Duodenal mucosa (tissue), 2 donors: ENCODE results near the gene AP2A2.

ENCODE experiments used
- H3K27ac ChIP-seq: one replicate; pipeline ENCODE4 v1.7.0; 2013; ENCODE audit warnings: low read depth, low read length
- H3K27me3 ChIP-seq, 2 donors: one replicate each; pipeline ENCODE4 v1.7.0; 2013; ENCODE audit warnings: low read length in 2 of 2, control low read depth in 1 of 2; ENCODE audit not compliant: insufficient read depth in 2 of 2, control insufficient read depth in 1 of 2
- H3K36me3 ChIP-seq, 2 donors: one replicate each; pipeline ENCODE4 v1.7.0; 2013; ENCODE audit warnings: low read length in 2 of 2, control low read depth in 1 of 2; ENCODE audit not compliant: insufficient read depth in 2 of 2, control insufficient read depth in 1 of 2
- H3K4me1 ChIP-seq, 2 donors: one replicate each; pipeline ENCODE4 v1.7.0; 2013; ENCODE audit warnings: low read length in 2 of 2, control low read depth in 1 of 2; ENCODE audit not compliant: insufficient read depth in 2 of 2, control insufficient read depth in 1 of 2
- H3K4me3 ChIP-seq, 2 donors: one replicate each; pipeline ENCODE4 v1.7.0; 2013; ENCODE audit warnings: low read length in 2 of 2, low read depth in 1 of 2
- H3K9ac ChIP-seq, 2 donors: one replicate each; pipeline ENCODE4 v1.7.0; 2013; ENCODE audit warnings: low read length in 2 of 2, low read depth in 1 of 2
- H3K9me3 ChIP-seq, 2 donors: one replicate each; pipeline ENCODE4 v1.7.0; 2013; ENCODE audit warnings: low read length in 2 of 2, control low read depth in 1 of 2; ENCODE audit not compliant: control insufficient read depth in 1 of 2

The AP2A2 gene

DNA sequence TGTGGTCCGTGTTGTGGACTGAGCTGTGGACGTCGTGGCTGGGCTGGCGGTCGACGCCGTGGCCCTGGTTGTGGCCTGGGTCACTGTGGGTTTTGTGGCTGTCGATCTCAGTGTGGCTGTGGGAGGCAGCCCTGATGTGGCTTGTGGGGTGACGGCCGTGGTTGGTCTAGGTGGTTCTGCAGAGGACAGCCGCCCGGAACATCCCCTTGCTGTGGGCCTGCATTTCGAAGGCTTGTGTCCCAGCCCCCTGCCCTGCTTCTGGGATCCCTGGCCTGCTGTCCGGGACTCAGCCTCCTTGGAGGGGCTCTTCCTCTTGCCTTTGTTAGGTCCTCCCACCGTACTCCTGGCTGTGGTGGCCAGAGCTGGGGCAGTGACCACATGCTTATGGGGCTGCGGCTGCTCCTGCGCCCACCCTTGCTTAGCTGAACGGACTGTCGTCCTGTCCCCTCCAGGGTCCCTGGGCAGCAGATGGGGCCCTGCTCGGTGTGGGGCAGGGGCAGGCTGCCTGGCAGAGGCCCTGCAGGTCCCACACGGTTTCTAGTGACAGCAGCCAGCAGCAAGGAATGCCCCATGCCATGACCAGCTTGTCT lies 93.7 kb downstream of the AP2A2 start:
- H3K27me3 ChIP-seq = no peaks in the 10 kb centered on the region
- no peaks in the 10 kb centered on the region for H3K4me1 ChIP-seq
- no peak overlapping the region for H3K27ac ChIP-seq
- H3K36me3 ChIP-seq = no peaks in the 10 kb centered on the region
- H3K4me3 ChIP-seq = no peak overlapping the region
- no peaks in the 10 kb centered on the region for H3K9me3 ChIP-seq
- H3K9ac ChIP-seq = no peak overlapping the region

DNA sequence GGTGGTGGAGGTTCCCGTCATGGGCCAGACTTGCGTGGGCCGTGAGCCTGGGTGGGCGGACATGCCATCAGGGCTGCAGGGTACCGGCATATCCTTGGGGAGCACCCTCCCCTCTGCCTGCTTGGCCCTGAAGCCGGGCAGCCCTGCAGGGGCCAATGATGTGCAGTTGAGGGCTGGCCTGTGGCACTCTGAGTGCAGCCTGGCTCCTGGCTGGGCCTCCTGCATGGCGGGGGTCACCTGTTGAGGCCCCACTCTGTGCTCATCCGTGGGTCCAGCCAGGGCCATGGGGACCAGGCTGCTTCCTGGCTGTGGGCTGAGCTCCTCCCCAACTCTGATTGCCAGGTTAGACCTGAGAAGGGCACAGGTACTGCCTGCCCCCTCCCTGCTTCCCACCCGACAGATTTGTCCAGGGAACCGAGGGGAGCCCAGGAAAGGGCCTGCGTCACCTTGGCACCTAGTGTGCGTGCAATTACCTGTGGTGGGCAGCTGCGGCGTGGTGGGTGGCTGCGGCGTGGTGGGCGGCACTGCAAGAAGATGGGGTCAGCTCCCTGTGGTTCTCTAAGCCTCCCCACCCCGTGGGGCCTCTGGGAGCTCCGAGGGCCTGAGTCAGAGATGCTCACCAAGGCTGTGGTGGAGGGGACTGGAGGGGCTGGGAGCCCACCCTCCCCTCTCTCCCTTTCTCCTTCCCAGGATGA lies 94.7 kb downstream of the AP2A2 start:
- Histone ChIP-seq H3K9me3 (no peaks in the 10 kb centered on the region), H3K9ac (no peak overlapping the region), H3K4me3 (no peak overlapping the region)

DNA sequence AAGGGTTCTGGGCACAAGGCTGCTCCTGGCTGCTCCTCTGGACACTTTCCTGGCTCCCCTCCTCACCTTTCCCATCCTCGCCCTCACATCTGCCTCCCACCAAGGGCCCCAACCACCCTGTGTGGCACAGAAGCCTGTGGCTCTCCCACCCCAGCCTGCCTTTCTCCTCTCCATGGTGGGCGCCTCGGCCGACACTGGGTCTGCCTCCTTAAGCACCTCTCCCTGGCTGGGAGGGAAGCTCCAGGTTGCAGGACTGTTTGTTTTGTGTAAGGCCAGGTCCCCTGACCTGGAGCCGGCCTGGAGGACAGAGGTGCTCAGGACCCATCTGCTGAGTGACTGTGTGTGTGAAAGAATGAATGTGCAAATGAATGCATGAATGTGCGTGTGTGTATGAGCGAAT lies 96.7 kb downstream of the AP2A2 start:
- Histone ChIP-seq H3K4me1 (no peaks in the 10 kb centered on the region), H3K4me3 (no peak overlapping the region), H3K9me3 (no peaks in the 10 kb centered on the region), H3K27ac (no peak overlapping the region), H3K27me3 (no peaks in the 10 kb centered on the region), H3K9ac (no peak overlapping the region), H3K36me3 (no peaks in the 10 kb centered on the region)

More for the DNA sequence above, 94.7 kb downstream of the AP2A2 start:
- Histone ChIP-seq H3K27ac (no peak overlapping the region), H3K4me1 (no peaks in the 10 kb centered on the region), H3K36me3 (no peaks in the 10 kb centered on the region), H3K27me3 (no peaks in the 10 kb centered on the region)

DNA sequence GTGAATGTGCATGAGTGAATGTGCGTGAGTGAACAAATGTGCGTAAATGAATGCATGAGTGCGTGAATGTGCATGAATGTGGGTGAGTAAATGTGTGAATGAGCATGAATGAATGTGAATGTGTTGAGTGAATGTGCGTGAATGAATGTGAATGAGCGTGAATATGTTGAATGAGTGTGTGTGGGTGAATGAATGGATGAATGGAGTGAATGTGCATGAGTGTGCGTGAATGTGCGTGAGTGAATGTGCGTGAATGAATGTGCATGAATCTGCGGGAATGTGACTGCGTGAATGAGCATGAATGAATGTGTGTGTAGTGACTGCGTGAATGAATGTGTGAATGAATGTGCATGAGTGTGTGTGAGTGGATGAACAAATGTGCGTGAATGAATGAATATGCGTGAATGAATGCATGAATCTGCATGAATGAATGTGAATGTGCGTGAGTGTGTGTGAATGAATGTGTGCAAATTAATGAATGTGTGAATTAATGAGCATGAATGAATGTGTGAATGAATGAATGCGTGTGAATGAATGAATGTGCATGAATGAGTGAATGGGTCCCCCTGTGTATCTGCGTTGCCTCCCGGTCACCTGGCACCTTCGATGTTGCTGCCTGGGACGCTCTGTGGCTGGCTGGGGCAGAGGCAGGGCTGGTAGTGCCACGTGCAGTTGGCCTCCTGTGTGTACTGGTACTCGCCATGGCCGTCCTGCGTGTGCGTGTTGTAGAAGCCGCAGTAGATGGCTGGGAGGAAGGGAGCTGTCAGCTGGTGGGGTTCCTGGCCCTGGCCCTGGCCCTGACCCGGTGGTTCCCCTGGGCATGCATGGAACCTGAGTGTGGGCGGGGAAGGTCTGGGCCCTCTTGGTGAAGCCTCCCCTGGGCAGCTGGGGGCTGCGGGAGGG lies 97.5 kb downstream of the AP2A2 start:
- Histone ChIP-seq H3K36me3 (no peaks in the 10 kb centered on the region), H3K4me3 (no peak overlapping the region), H3K9me3 (no peaks in the 10 kb centered on the region), H3K9ac (no peak overlapping the region), H3K27me3 (no peaks in the 10 kb centered on the region), H3K27ac (no peak overlapping the region), H3K4me1 (no peaks in the 10 kb centered on the region)

DNA sequence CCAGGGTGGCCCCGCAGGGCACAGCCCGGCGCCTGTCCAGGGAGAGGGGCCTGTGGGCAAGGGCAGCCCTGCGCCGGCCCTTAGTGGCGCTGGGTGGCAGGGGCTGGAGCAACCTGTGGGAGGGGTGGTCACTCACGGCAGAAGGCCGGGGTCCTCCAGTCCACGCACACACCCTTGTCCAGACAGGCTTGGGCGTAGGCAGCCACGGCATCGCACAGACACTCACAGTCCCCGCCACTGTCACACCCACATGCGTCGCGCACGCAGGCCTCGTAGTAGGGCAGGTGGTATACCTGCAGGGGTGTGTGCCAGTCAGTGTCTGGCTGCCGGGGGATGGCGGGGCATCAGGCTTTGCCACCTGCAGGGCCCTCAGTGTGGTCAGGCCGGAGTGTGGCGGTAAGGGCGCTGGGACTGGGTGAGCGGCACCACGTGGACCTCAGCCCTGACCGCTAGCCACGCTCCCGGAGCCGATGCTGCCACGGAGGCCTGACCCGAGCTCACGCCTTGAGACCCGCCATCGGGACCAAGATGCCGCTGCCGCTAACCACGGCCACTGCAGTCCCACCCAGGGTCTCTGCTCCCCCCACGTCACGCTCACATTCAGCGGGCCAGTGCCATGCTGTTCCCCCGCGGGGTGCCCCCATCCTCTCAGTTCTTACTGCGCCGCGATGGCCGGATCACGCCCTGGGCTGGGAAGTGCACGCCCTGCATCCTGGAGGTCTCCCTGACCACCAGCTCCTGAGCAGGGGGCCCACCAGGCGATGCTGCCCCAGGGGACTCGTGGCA lies 98.3 kb downstream of the AP2A2 start:
- Histone ChIP-seq H3K9me3 (no peaks in the 10 kb centered on the region), H3K4me3 (no peak overlapping the region), H3K36me3 (no peaks in the 10 kb centered on the region), H3K4me1 (no peaks in the 10 kb centered on the region), H3K27ac (no peak overlapping the region), H3K9ac (no peak overlapping the region), H3K27me3 (no peaks in the 10 kb centered on the region)

DNA sequence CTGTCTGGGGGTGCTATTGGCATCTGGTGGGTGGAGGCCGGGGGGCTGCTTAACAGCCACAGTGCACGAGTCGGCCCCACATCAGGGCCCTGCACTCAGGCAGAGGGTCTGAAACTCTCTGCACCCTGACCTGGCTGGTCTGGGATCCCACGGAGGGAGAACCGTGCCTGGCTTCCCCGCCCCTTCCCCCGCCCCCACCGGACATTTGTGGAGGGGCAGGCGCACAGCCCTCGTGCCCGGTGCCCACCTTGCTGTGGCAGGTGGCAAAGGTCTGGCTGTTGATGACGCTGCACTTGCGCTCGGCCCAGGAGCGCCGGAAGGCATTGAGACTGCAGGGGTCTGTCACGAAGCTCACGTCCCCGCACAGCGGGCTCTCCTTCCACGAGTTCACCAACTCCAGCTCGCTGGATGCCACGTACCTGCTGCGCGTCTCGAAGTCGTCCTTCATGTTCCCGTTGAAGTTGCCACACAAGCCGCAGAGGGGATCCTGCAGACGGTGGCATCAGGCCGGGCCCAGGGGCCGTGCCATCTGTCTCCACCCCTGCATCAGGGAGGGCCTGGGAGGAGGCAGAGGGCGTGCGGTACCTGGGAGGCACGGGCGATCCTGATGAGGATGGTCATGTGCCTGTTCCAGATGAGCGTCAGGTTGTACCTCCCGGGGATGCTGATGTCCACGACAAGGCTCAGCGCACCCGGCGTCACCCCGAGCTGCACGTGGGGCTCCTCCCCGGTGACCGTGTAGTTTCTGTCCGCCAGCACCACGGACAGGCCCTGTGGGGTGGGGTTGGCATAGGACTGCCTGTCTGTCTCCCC lies 99.1 kb downstream of the AP2A2 start:
- no peaks in the 10 kb centered on the region for H3K4me1 ChIP-seq
- no peaks in the 10 kb centered on the region for H3K36me3 ChIP-seq
- H3K27me3 ChIP-seq = no peaks in the 10 kb centered on the region
- H3K9ac ChIP-seq = no peak overlapping the region
- H3K9me3 ChIP-seq = no peaks in the 10 kb centered on the region
- H3K4me3 ChIP-seq = no peak overlapping the region
- H3K27ac ChIP-seq = no peak overlapping the region

DNA sequence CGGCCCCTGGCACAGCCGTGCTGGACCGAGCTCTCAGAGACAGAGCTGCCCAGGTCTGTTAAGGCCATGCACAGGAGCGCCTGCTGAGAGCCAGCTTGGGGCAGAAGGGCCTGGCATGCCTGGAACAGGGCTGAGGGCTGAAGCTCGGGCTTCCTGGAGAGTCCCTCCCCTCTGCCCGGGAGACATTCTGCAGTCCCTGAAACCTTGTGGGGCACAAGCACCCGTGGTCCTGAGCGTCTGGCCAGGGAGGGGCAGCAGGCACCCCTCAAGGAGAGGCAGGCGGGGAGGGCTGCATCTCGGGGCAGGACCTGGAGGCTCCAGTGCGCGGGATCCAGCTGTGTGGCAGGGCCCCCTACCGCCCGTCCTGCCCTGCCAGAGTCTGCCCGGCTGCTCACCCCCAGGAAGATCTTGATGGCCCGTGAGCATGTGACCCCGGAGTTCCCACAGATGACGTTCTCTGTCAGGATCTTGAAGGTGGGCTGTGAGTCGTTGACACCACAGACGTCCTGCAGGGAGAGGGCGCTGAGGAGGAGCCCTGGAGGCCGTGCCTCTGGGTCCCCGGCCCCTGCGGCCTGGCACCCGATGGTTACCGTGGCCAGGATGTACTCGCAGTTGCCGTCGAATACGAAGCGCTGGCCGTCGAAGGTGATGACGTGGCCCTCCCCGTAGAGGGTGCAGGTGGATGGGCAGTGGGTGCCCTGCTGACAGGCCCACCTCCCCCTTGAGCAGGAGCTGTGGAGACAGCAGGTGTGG lies 99.9 kb downstream of the AP2A2 start:
- H3K27me3 ChIP-seq = no peaks in the 10 kb centered on the region

DNA sequence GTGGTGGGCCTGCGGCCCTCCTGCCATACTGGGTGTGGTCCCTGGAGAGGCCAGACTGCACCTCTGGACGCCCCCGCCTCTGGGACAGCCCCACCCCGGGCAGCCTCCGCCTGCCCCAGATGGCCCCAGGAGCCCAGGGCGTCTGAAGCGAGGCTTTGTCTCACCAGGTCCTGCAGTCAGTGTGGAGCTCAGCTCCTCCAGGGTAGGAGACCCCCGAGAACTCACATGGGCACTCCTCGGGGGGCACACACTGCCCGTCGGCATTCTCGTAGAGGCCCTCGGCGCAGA lies 100.4 kb downstream of the AP2A2 start:
- Histone ChIP-seq H3K27me3 (no peaks in the 10 kb centered on the region), H3K4me3 (no peak overlapping the region), H3K9me3 (no peaks in the 10 kb centered on the region), H3K9ac (no peak overlapping the region), H3K36me3 (no peaks in the 10 kb centered on the region), H3K27ac (no peak overlapping the region), H3K4me1 (no peaks in the 10 kb centered on the region)

More for the DNA sequence above, 99.9 kb downstream of the AP2A2 start:
- Histone ChIP-seq H3K9me3 (no peaks in the 10 kb centered on the region), H3K27ac (no peak overlapping the region), H3K36me3 (no peaks in the 10 kb centered on the region), H3K4me1 (no peaks in the 10 kb centered on the region), H3K9ac (no peak overlapping the region), H3K4me3 (no peak overlapping the region)
